Kidney epithelial cell (primary cell): ENCODE data around the gene SLMAP. TPM values are rescaled to one million over a fixed set of nuclear protein-coding genes. Genes with fewer than 3 reads are reported as not detected.

Experiments used
- DNase-seq: peaks from one replicate; pipeline ENCODE4 v3.0.0-alpha.2; 2010; ENCODE audit warnings: low read depth
- H3K27me3 ChIP-seq: 2 replicates; pipeline ENCODE4 v1.6.0; 2011; ENCODE audit warnings: low read length; ENCODE audit not compliant: control insufficient read depth, insufficient read depth
- H3K36me3 ChIP-seq: 2 replicates; pipeline ENCODE4 v1.5.1; 2011; ENCODE audit warnings: low read length; ENCODE audit not compliant: control insufficient read depth, insufficient read depth
- H3K4me3 ChIP-seq: 2 replicates; pipeline ENCODE4 v1.5.1; 2011; ENCODE audit warnings: low read depth, mild to moderate bottlenecking, control low read depth, low read length
- total RNA-seq: library from RNA; depleted of rRNA; stranded (reverse); fragments of >200 nt; gene quantifications from 2 replicates; pipeline ENCODE4 v1.2.3, GENCODE V29; 2015
- TF ChIP-seq, protein P1 (sequence below): IDR thresholded peaks from 2 replicates; pipeline ENCODE4 v1.5.1; 2011; ENCODE audit warnings: mild to moderate bottlenecking, moderate library complexity, low read length, control low read depth, inconsistent platforms; ENCODE audit not compliant: insufficient read depth, poor library complexity, severe bottlenecking

SLMAP gene
- total RNA-seq, 1 donor from 2014 or later, result 48.6 TPM

DNA sequence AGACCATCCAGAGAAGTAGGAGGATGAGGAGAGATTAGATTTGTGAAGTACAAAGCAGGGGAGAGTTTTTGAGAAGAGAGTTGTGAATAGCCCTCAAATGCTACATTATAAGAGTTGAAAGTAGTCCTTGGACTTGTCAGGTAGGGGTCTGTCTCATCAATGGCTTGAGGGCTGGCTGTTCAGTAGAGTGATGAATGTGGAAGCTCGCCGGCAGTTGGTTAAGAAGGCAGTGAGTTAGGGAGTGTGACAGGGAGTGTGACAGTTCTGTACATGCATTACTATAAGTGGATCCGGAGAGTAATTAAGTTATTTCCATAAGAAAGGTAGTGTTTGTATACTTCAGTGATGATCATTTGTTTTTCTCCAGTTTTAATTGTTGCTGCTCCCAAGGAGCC is 32.5 kb downstream of the SLMAP start:
- no peak for DNase-seq
- no peak overlapping the region for H3K4me3 ChIP-seq
- TF ChIP-seq, protein P1, sequence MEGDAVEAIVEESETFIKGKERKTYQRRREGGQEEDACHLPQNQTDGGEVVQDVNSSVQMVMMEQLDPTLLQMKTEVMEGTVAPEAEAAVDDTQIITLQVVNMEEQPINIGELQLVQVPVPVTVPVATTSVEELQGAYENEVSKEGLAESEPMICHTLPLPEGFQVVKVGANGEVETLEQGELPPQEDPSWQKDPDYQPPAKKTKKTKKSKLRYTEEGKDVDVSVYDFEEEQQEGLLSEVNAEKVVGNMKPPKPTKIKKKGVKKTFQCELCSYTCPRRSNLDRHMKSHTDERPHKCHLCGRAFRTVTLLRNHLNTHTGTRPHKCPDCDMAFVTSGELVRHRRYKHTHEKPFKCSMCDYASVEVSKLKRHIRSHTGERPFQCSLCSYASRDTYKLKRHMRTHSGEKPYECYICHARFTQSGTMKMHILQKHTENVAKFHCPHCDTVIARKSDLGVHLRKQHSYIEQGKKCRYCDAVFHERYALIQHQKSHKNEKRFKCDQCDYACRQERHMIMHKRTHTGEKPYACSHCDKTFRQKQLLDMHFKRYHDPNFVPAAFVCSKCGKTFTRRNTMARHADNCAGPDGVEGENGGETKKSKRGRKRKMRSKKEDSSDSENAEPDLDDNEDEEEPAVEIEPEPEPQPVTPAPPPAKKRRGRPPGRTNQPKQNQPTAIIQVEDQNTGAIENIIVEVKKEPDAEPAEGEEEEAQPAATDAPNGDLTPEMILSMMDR, result no peak
- H3K36me3 ChIP-seq, result no peaks in the 10 kb centered on the region
- H3K27me3 ChIP-seq, result no peaks in the 10 kb centered on the region

DNA sequence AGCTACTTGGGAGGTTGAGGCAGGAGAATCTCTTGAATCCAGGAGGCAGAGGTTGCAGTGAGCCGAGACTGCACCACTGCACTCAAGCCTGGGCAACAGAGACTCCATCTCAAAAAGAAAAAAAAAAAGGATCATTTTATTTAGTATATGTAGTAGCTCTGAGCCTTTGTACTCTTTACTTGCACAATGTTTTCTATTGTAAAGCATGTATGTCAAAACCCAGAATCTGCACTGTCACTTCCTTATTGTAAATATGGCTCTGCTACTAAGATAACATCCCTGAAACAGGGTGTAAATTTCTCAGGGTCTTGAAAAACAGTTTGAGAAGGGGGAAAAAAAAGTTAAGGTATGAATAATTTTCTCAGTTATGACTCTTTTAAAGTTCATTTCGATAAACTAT is 35.1 kb downstream of the SLMAP start:
- Histone ChIP-seq H3K27me3 (no peaks in the 10 kb centered on the region), H3K36me3 (no peaks in the 10 kb centered on the region), H3K4me3 (no peak overlapping the region)
- DNase-seq, result no peak
- TF ChIP-seq, protein P1, result no peak

DNA sequence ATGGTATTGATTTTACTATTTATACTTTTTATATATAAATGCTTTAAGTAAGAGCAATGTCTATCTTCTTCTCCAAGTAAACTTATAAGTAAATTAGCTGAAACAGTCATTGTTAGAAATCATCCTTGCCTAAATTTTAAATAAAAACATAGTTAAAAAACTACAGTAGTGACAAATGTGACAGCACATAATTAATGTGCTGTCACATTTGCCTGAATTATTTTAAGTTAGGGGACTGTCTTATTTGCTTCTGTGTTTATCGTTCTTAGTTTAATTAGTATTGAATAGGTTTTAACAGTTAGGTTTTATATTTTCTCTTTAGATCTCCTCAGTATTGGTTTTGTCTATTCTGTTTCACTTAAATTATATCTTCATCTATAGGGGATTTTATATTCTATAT is 36.1 kb downstream of the SLMAP start:
- no peak for DNase-seq
- Histone ChIP-seq H3K4me3 (no peak overlapping the region), H3K36me3 (no peaks in the 10 kb centered on the region), H3K27me3 (no peaks in the 10 kb centered on the region)
- TF ChIP-seq, protein P1, result no peak

- DNase-seq, result no peak
- Histone ChIP-seq H3K27me3 (no peaks in the 10 kb centered on the region), H3K36me3 (no peaks in the 10 kb centered on the region), H3K4me3 (no peak overlapping the region)
- TF ChIP-seq, protein P1, result no peak
Measured at GRCh38 chr3:57793737-57794187, 37.7 kb downstream of the SLMAP start.

DNA sequence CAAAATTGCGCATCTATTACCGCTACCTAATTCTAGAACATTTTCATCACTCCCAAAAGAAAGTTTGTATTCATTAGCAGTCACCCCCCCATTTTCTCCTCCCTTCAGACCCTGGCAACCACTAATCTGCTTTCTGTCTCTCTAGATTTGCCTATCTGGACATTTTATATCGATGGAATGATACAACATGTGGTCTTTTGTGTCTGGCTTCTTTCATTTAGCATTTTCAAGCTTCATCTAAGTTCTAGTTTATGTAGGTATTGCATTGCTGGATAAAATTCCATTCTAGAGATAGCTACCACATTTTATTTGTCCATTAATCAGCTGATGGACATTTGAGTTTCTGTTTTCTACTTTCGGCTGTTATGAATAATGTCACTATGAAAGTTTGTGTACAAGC is 38.4 kb downstream of the SLMAP start:
- Histone ChIP-seq H3K4me3 (no peak overlapping the region), H3K36me3 (no peaks in the 10 kb centered on the region), H3K27me3 (no peaks in the 10 kb centered on the region)
- DNase-seq, result no peak
- TF ChIP-seq, protein P1, result no peak

- no peaks in the 10 kb centered on the region for H3K27me3 ChIP-seq
- H3K4me3 ChIP-seq, result no peak overlapping the region
- TF ChIP-seq, protein P1, result no peak
- H3K36me3 ChIP-seq, result no peaks in the 10 kb centered on the region
- DNase-seq, result no peak
Measured at GRCh38 chr3:57794951-57795350, 38.8 kb downstream of the SLMAP start.
